ENCODE data around the gene NRXN3. TPM values are rescaled to one million over a fixed set of nuclear protein-coding genes. Genes with fewer than 3 reads are reported as not detected.

NRXN3 gene
- total RNA-seq, 1 donor from 2014 or later: 5.9 TPM

DNA sequence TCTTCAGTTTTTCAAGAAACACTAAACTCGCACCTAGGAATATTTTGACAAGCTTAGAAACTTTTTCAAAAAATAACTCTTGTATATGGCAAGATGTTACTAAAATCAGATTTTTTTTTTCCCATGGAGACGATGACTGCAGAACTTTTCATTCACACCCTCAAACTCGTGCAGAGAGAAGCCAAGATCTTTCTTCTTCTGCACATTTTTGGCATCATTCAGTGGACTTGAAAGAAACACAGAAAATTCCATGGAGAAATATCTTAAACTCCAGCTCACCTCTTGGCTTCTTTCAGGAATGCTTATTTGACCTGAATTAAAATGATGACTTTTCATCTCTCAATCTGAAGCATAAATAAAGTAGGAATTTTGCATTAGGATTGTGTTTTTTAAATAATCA is 919.4 kb downstream of the NRXN3 start:
- Histone ChIP-seq H3K9me3 (ENCODE audit: low read depth) (no peaks in the 10 kb centered on the region), H3F3A (ENCODE audit: low read depth) (peaks cover 42% of the 10 kb centered on the region), H2AFZ (replicated peaks) (no peak overlapping the region), H4K20me1 (ENCODE audit: low read depth) (no peaks in the 10 kb centered on the region), H3K27ac (no peak overlapping the region), H3K27me3 (peaks cover 37% of the 10 kb centered on the region), H3K9ac (no peak overlapping the region), H3K4me3 (no peak overlapping the region), H3K4me2 (no peak overlapping the region), H3K36me3 (no peaks in the 10 kb centered on the region), H3K79me2 (ENCODE audit: low read depth) (no peaks in the 10 kb centered on the region), H3K4me1 (peaks cover 54% of the 10 kb centered on the region)
- Mint-ChIP-seq H3K27ac (no peak overlapping the region), H3K4me1 (peaks cover 28% of the 10 kb centered on the region), H3K36me3 (no peaks in the 10 kb centered on the region), H3K4me3 (no peak overlapping the region), H3K9me3 (peaks cover 2% of the 10 kb centered on the region), H3K27me3 (ENCODE audit: insufficient read depth, low read depth) (no peaks in the 10 kb centered on the region)
- no peak for DNase-seq (ENCODE audit: low spot score)
- no peak for TF ChIP-seq EZH2phosphoT487 (IDR thresholded peaks at IDR 0.05)
- no peak for TF ChIP-seq EZH2 (IDR thresholded peaks at IDR 0.05)
- TF ChIP-seq, protein P1, sequence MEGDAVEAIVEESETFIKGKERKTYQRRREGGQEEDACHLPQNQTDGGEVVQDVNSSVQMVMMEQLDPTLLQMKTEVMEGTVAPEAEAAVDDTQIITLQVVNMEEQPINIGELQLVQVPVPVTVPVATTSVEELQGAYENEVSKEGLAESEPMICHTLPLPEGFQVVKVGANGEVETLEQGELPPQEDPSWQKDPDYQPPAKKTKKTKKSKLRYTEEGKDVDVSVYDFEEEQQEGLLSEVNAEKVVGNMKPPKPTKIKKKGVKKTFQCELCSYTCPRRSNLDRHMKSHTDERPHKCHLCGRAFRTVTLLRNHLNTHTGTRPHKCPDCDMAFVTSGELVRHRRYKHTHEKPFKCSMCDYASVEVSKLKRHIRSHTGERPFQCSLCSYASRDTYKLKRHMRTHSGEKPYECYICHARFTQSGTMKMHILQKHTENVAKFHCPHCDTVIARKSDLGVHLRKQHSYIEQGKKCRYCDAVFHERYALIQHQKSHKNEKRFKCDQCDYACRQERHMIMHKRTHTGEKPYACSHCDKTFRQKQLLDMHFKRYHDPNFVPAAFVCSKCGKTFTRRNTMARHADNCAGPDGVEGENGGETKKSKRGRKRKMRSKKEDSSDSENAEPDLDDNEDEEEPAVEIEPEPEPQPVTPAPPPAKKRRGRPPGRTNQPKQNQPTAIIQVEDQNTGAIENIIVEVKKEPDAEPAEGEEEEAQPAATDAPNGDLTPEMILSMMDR (IDR thresholded peaks at IDR 0.05): no peak

- no peaks in the 10 kb centered on the region for H3K9me3 ChIP-seq (ENCODE audit: low read depth)
- TF ChIP-seq, protein P1 (IDR thresholded peaks at IDR 0.05): no peak
- TF ChIP-seq EZH2phosphoT487 (IDR thresholded peaks at IDR 0.05) (no peak), EZH2 (IDR thresholded peaks at IDR 0.05) (no peak)
- peak; percentile 51 for DNase-seq (ENCODE audit: low spot score)
- Mint-ChIP-seq H3K4me1 (peaks cover 28% of the 10 kb centered on the region), H3K27ac (no peak overlapping the region), H3K4me3 (no peak overlapping the region), H3K9me3 (peaks cover 2% of the 10 kb centered on the region), H3K36me3 (no peaks in the 10 kb centered on the region), H3K27me3 (ENCODE audit: insufficient read depth, low read depth) (no peaks in the 10 kb centered on the region)
- H3K27ac ChIP-seq: peak overlapping the region; percentile 67
- H3K4me3 ChIP-seq: peak overlapping the region; percentile 12
- peak overlapping the region; percentile 63 for H3K4me2 ChIP-seq
- H3K27me3 ChIP-seq: peaks cover 37% of the 10 kb centered on the region
- peaks cover 43% of the 10 kb centered on the region for H3F3A ChIP-seq (ENCODE audit: low read depth)
- no peaks in the 10 kb centered on the region for H4K20me1 ChIP-seq (ENCODE audit: low read depth)
- H2AFZ ChIP-seq (replicated peaks): no peak overlapping the region
- no peak overlapping the region for H3K9ac ChIP-seq
- H3K79me2 ChIP-seq (ENCODE audit: low read depth): no peaks in the 10 kb centered on the region
- no peaks in the 10 kb centered on the region for H3K36me3 ChIP-seq
- peaks cover 66% of the 10 kb centered on the region for H3K4me1 ChIP-seq
Measured at GRCh38 chr14:79090641-79091180, 920.5 kb downstream of the NRXN3 start.

DNA sequence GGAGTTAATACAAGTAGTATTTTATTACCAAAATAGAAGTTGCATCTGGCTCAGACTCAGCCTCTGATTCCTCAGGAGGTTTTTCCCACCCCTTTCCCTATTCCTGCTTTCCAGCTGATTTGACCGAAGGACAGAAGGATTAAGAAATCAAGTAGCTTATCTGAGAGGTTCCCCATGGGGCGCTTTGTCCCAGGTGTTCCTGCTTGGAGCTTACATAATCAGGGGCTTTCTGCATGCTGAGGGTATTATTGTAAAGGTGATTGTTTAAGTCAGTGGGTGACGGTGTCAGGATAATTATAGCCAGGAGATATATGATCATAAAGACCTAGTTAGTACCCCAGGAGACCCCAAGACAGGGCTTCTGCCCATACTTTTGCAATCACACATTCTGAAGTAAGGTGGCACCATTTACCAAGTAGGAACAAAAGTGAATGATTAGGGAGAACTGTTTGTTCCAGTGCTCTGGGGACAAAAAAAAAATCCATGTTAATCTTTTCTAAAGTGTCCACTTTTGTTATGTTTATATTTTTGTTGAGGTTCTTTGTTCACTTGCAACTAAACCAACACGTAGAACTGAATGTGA is 921.3 kb downstream of the NRXN3 start:
- H3K4me3 ChIP-seq: peak overlapping the region; percentile 21
- H3K36me3 ChIP-seq: no peaks in the 10 kb centered on the region
- no peaks in the 10 kb centered on the region for H3K79me2 ChIP-seq (ENCODE audit: low read depth)
- H3K9me3 ChIP-seq (ENCODE audit: low read depth): no peaks in the 10 kb centered on the region
- Mint-ChIP-seq H3K27ac (no peak overlapping the region), H3K27me3 (ENCODE audit: insufficient read depth, low read depth) (no peaks in the 10 kb centered on the region), H3K9me3 (peaks cover 3% of the 10 kb centered on the region), H3K4me3 (no peak overlapping the region), H3K36me3 (no peaks in the 10 kb centered on the region), H3K4me1 (peaks cover 28% of the 10 kb centered on the region)
- peaks cover 43% of the 10 kb centered on the region for H3F3A ChIP-seq (ENCODE audit: low read depth)
- peak overlapping the region; percentile 67 for H3K27ac ChIP-seq
- peak overlapping the region; percentile 63 for H3K4me2 ChIP-seq
- peaks cover 67% of the 10 kb centered on the region for H3K4me1 ChIP-seq
- no peaks in the 10 kb centered on the region for H4K20me1 ChIP-seq (ENCODE audit: low read depth)
- no peak overlapping the region for H3K9ac ChIP-seq
- peak; percentile 93 for DNase-seq (ENCODE audit: low spot score)
- TF ChIP-seq EZH2 (IDR thresholded peaks at IDR 0.05): no peak
- TF ChIP-seq, protein P1 (IDR thresholded peaks at IDR 0.05): peak; percentile 46
- TF ChIP-seq EZH2phosphoT487 (IDR thresholded peaks at IDR 0.05): peak; percentile 99
- no peak overlapping the region for H2AFZ ChIP-seq (replicated peaks)
- H3K27me3 ChIP-seq: peaks cover 37% of the 10 kb centered on the region
